HepG2 (cell line): ENCODE data around the gene TNFSF12. TPM values are rescaled to one million over a fixed set of nuclear protein-coding genes. Genes with fewer than 3 reads are reported as not detected.

Experiments used
- ATAC-seq: fragments of 200-7000 bp; cut with Tn5 transposase; 3 replicates; pipeline ENCODE4 v1.9.1; 2020; ENCODE audit warnings: mild to moderate bottlenecking, moderate library complexity
- BruUV-seq: library from RNA; stranded (reverse); fragments of 400-500 nt; replicated peaks from 2 replicates; lab custom pipeline; 2021; lab: Mats Ljungman, UMichigan
- CTCF ChIA-PET: fragments of 300-600 bp; formaldehyde crosslinking; extraction: SDS; loops from one replicate; lab custom pipeline; 2021; ENCODE audit warnings: low total read pairs, inconsistent platforms, low intra/inter-chr PET ratio; lab: Yijun Ruan, JAX
- POLR2A ChIA-PET: fragments of 350-600 bp; sonication (Branson Sonifier 250); formaldehyde crosslinking; loops from one replicate; lab custom pipeline; 2020; ENCODE audit warnings: antibody characterized with exemption, inconsistent platforms; lab: Yijun Ruan, JAX
- DNase-seq: peaks from one replicate; pipeline ENCODE4 v3.0.0-alpha.2; 2015; ENCODE audit warnings: low spot score
- FAIRE-seq: peaks from 3 replicates; lab custom pipeline; 2011; peaks lifted over from hg19 to GRCh38; lab: Jason Lieb, UNC
- H2AFZ ChIP-seq: one replicate; pipeline ENCODE4 v1.6.1; 2011; ENCODE audit warnings: low read length, inconsistent platforms
- H3K27ac ChIP-seq: fragments of 300-600 bp; 3 replicates; pipeline ENCODE4 v1.8.0; 2011; ENCODE audit warnings: mixed run types, mild to moderate bottlenecking, mixed read lengths, low read length, inconsistent platforms; ENCODE audit not compliant: insufficient read depth; ENCODE audit errors: extremely low read length
- H3K27me3 ChIP-seq, 2 experiments: fragments of 200-600 bp in 1 of 2; 2 replicates in 1 of 2; 3 replicates in 1 of 2; pipeline versions ENCODE4 v1.6.0 to v1.8.0; 2011; ENCODE audit warnings: low read length in 2 of 2, mild to moderate bottlenecking in 2 of 2, moderate library complexity in 2 of 2, inconsistent platforms in 1 of 2; ENCODE audit not compliant: insufficient read depth in 2 of 2, control insufficient read depth in 1 of 2
- H3K36me3 ChIP-seq, 2 experiments: fragments of 200-600 bp in 1 of 2; replicated peaks in 1 of 2; 2 replicates in 1 of 2; 3 replicates in 1 of 2; pipeline versions ENCODE4 v1.5.1 to v1.8.0; 2011; ENCODE audit warnings: low read length in 2 of 2, inconsistent platforms in 1 of 2; ENCODE audit not compliant: insufficient read depth in 2 of 2, control insufficient read depth in 1 of 2
- H3K4me1 ChIP-seq: 2 replicates; pipeline ENCODE4 v1.5.1; 2012; ENCODE audit warnings: low read length, inconsistent platforms; ENCODE audit not compliant: insufficient read depth
- H3K4me2 ChIP-seq: 2 replicates; pipeline ENCODE4 v1.6.0; 2011; ENCODE audit warnings: low read depth, low read length, inconsistent platforms
- H3K4me3 ChIP-seq, 3 experiments: fragments of 200-600 bp in 1 of 3; sonication (generic), shearing (Covaris generic) in 1 of 3; replicated peaks in 1 of 3; 2 replicates each; pipeline ENCODE4 v1.5.1; 2011 to 2016; ENCODE audit warnings: low read length in 3 of 3, inconsistent platforms in 2 of 3, low read depth in 2 of 3, mild to moderate bottlenecking in 2 of 3, control low read depth in 1 of 3, mixed read lengths in 1 of 3; ENCODE audit not compliant: insufficient read depth in 1 of 3
- H3K79me2 ChIP-seq: one replicate; pipeline ENCODE4 v1.6.1; 2011; ENCODE audit warnings: low read length, inconsistent platforms; ENCODE audit not compliant: insufficient read depth
- H3K9ac ChIP-seq: 2 replicates; pipeline ENCODE4 v1.6.0; 2011; ENCODE audit warnings: mild to moderate bottlenecking, low read depth, low read length, inconsistent platforms; ENCODE audit not compliant: insufficient read depth
- H3K9me3 ChIP-seq: 2 replicates; pipeline ENCODE4 v1.5.1; 2012; ENCODE audit warnings: mild to moderate bottlenecking, low read length
- H4K20me1 ChIP-seq: 2 replicates; pipeline ENCODE4 v1.6.0; 2011; ENCODE audit warnings: inconsistent platforms, mild to moderate bottlenecking, low read length, moderate library complexity; ENCODE audit not compliant: insufficient read depth
- BCL3 ChIP-seq: sonication (generic); formaldehyde crosslinking; IDR thresholded peaks from 2 replicates; pipeline ENCODE4 v1.5.1; 2020; ENCODE audit warnings: mild to moderate bottlenecking, missing genetic modification reagents, moderate library complexity
- CCDC6 ChIP-seq: sonication (generic); formaldehyde crosslinking; IDR thresholded peaks from 2 replicates; pipeline ENCODE4 v1.8.1; 2022; ENCODE audit warnings: mild to moderate bottlenecking, missing genetic modification reagents, moderate library complexity
- MAFK ChIP-seq, 2 experiments: IDR thresholded peaks in 1 of 2; conservative IDR thresholded peaks in 1 of 2; 2 replicates each; pipeline ENCODE4 v1.6.1; 2011; ENCODE audit warnings: improper control_type of control experiment in 2 of 2, low read length in 2 of 2
- PATZ1 ChIP-seq: sonication (generic); formaldehyde crosslinking; IDR thresholded peaks from 2 replicates; pipeline ENCODE4 v1.4.0; 2020; ENCODE audit warnings: missing genetic modification reagents
- PHF5A ChIP-seq: IDR thresholded peaks from one replicate; pipeline ENCODE4 v1.6.1; 2018; ENCODE audit warnings: low read depth, missing genetic modification reagents; ENCODE audit not compliant: unreplicated experiment
- PREB ChIP-seq: sonication (generic); formaldehyde crosslinking; IDR thresholded peaks from 2 replicates; pipeline ENCODE4 v1.4.0; 2020; ENCODE audit warnings: missing genetic modification reagents
- ZBTB4 ChIP-seq: sonication (generic); formaldehyde crosslinking; IDR thresholded peaks from 2 replicates; pipeline ENCODE4 v1.4.0; 2020; ENCODE audit warnings: missing genetic modification reagents, mild to moderate bottlenecking, borderline replicate concordance
- ZFX ChIP-seq: sonication (generic); formaldehyde crosslinking; IDR thresholded peaks from 2 replicates; pipeline ENCODE4 v1.4.0; 2020; ENCODE audit warnings: mild to moderate bottlenecking, low read depth, missing genetic modification reagents, moderate library complexity
- ZNF280B ChIP-seq: sonication (generic); formaldehyde crosslinking; IDR thresholded peaks from 2 replicates; pipeline ENCODE4 v1.5.0; 2020; ENCODE audit warnings: missing genetic modification reagents, mild to moderate bottlenecking, borderline replicate concordance
- ZNF75D ChIP-seq: sonication (generic); formaldehyde crosslinking; IDR thresholded peaks from 2 replicates; pipeline ENCODE4 v1.8.1; 2023; ENCODE audit warnings: missing genetic modification reagents, mild to moderate bottlenecking, borderline replicate concordance
- ZNF768 ChIP-seq: sonication (generic); formaldehyde crosslinking; IDR thresholded peaks from 2 replicates; pipeline ENCODE4 v1.4.0; 2020; ENCODE audit warnings: missing genetic modification reagents
- WGBS: methylation state at CpG from one replicate; pipeline ENCODE4 v1.1.6; 2017; ENCODE audit warnings: low lambda C conversion rate; 5-methylcytosine and 5-hydroxymethylcytosine counted together
- in situ Hi-C: cut with HindIII; loops from 2 replicates; pipeline ENCODE4 v1.10.0; 2017; ENCODE audit warnings: low pct_unique_long_range_greater_than_20kb; ENCODE audit not compliant: extremely low pct_ligation_motif_present
- intact Hi-C: fragments of 100-400 bp; cut with micrococcal nuclease; formaldehyde crosslinking; loops from one replicate; pipeline ENCODE4 v1.10.0; 2022; ENCODE audit not compliant: unreplicated experiment
- polyA plus RNA-seq, 8 experiments: library from polyadenylated mRNA; depleted of rRNA in 3 of 8; stranded (reverse) in 7 of 8; unstranded in 1 of 8; fragments of >200 nt; fragmentation: Illumina TruSeq in 4 of 8; extraction: Trizol in 4 of 8; gene quantifications; 2 replicates each; pipeline versions ENCODE4 v1.2.1 to v1.2.3, GENCODE V29; 2011 to 2016; ENCODE audit warnings: low read depth in 4 of 8, missing spikeins in 1 of 8, mixed read lengths in 1 of 8; ENCODE audit not compliant: insufficient read depth in 1 of 8
- total RNA-seq, 5 experiments: library from RNA; depleted of rRNA; stranded (reverse); fragments of >200 nt; fragmentation: Illumina TruSeq; extraction: Trizol; gene quantifications; 2 replicates each; pipeline ENCODE4 v1.2.3, GENCODE V29; 2016; ENCODE audit warnings: low read depth in 1 of 5

The TNFSF12 gene
- total and polyA plus RNA-seq, 2 of the 13 experiments (the other 11 are each of a cell fraction or from before 2014, with no cell fraction given), result 0.93 to 7.2 TPM

GRCh38 chr17:7549401-7550055 is 670 bp downstream of the TNFSF12 start (continued):
- 0 out of 2 replicates have a peak, but pooled peaks have one; percentile 21 for TF ChIP-seq ZNF280B
- peak; percentile 15; the same call in 1 of the 2 replicates for TF ChIP-seq ZBTB4 (CRISPR knock-in tag)
- no peak for TF ChIP-seq PREB (CRISPR knock-in tag)

- Histone ChIP-seq H2AFZ (no peak overlapping the region), H3K4me3 (peak overlapping the region in 1 of 3 experiments; percentile 28; a peak in 1 of 6 replicates), H3K36me3 (no peaks in the 10 kb centered on the region), H3K27me3 (no peaks in the 10 kb centered on the region), H3K9me3 (no peaks in the 10 kb centered on the region), H3K4me1 (peaks cover 52% of the 10 kb centered on the region), H3K27ac (no peak overlapping the region), H3K79me2 (no peaks in the 10 kb centered on the region), H3K9ac (no peak overlapping the region), H3K4me2 (peak overlapping the region; percentile 65), H4K20me1 (no peaks in the 10 kb centered on the region)
- DNase-seq (no peak), ATAC-seq (peak; percentile 7; the same call in 1 of the 3 replicates), FAIRE-seq (no peak)
- POLR2A ChIA-PET, result interaction anchor here (1.3 to 3.9 kb wide), 2 partner anchors 8 to 10 kb away, joined by 10 to 18 read pairs; partner anchors contain the start of gene TNFSF13
- WGBS, result 24% methylated on average over 6 of the region's 6 CpGs
- in situ Hi-C loops (no loop called here), intact Hi-C loops (no loop called here)
- no TSS peak for BruUV-seq
- CTCF ChIA-PET, result no interaction called here
- TF ChIP-seq BCL3 (CRISPR knock-in tag), result peak; percentile 58; the same call in 1 of the 2 replicates
- no peak for TF ChIP-seq ZNF75D
- no peak for TF ChIP-seq PHF5A (CRISPR knock-in tag)
- TF ChIP-seq PATZ1, result 0 out of 2 replicates have a peak, but pooled peaks have one; percentile 19
- no peak for TF ChIP-seq CCDC6 (CRISPR knock-in tag)
- TF ChIP-seq ZFX (CRISPR knock-in tag), result peak; percentile 23; the same call in 1 of the 2 replicates
- no peak for TF ChIP-seq ZNF768 (CRISPR knock-in tag)
- TF ChIP-seq MAFK (conservative IDR thresholded peaks at IDR 0.05 in 1 of 2, IDR thresholded peaks at IDR 0.05 in 1 of 2; ENCODE audit: low read length in 2 of 2), result no peak
These were observed 1.5 kb downstream of the TNFSF12 start for GRCh38 chr17:7550344-7550743.
